ENCODE data around the gene PIMREG. TPM values are rescaled to one million over a fixed set of nuclear protein-coding genes. Genes with fewer than 3 reads are reported as not detected.

PIMREG gene
- not detected for polyA plus RNA-seq (ENCODE audit: low read depth in 6 of 6)

DNA sequence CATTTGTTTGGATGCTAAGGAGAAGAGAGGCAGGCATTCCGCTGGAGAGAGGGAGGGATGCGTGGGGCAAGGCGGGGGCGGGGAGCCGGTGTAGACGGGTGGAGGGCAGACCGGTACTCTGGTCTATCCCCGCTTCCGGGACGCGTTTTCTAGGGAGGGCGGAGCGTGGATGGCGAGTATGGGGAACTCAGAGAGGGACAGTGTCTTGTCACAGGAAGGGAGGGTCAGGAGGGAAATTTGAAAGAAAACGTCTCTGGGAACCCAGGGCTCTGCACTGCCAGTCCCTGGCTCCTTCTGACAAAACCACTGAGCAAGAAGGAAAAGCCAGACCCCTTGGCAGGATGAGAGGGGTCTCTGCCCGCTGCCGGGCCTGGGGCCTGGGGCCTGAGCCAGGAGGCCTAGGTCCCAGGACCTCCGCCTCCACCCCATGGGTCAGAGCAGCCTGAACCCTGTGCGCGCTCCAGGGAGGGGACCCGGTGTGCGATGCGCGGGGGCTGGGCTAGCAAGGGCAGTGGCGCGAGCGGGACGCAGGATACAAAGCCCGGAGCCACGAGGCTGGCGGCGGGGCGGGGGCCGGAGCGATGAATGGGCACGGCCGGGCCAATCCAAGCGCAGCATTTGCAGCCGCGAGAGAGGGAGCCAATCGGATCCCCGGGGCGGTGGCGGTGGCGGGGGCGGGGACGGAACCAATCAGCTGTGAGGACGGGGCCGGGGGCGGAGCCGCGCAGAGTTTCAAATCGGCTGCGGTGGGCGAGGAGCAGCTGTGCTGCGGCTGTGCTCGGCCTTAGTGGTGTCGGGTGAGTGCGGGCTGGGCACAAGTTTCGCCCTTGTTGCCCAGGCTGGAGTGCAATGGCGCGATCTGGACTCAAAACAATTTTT, at the start of gene PIMREG:
PIMREG (plus strand) TSS at position 764 of the 879 bp plus-strand sequence. CDS start 656 bp downstream, outside the sequence.
- ATAC-seq (ENCODE audit: low read depth in 2 of 2) = peak; percentile 96 to 97
- H3K9me3 Mint-ChIP-seq = no peaks in the 10 kb centered on the region
- peaks cover 8 to 16% (median 14%) of the 10 kb centered on the region in 3 donors for H3K27me3 Mint-ChIP-seq
- no peaks in the 10 kb centered on the region for H3K36me3 Mint-ChIP-seq
- H3K27ac Mint-ChIP-seq = peak within 1 kb of the TSS; percentile 65 to 95 (median 86)
- H3K4me3 Mint-ChIP-seq = peak within 1 kb of the TSS; percentile 79 to 97 (median 88)
- peaks cover 13 to 15% (median 13%) of the 10 kb centered on the region in 3 donors for H3K4me1 Mint-ChIP-seq
- DNase-seq = peak; percentile 89

DNA sequence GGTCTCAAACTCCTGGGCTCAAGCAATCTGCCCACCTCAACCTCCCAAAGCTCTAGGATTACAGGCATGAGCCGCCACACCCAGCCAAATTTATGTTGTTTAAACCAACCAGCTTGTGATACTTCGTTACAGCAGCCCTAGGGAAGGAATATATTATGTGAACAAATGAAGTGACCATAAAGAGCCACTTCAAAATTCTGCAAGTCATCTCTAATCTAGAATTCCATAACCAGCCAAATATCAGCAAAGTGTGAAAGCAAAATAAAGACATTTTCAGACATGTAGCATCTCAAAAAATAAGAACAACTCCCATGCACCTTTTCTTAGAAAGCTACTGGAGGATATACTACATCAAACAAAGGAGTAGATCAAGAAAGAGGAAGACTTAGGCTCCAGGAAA, 45.3 kb upstream of the PIMREG start:
- DNase-seq (no peak), ATAC-seq (ENCODE audit: low read depth in 2 of 2) (no peak)
- peaks cover 19 to 40% (median 26%) of the 10 kb centered on the region in 3 donors for H3K27me3 Mint-ChIP-seq
- H3K27ac Mint-ChIP-seq = peak overlapping the region in 1 of 6 donors; percentile 47
- no peak overlapping the region for H3K4me3 Mint-ChIP-seq
- H3K4me1 Mint-ChIP-seq = no peaks in the 10 kb centered on the region
- no peaks in the 10 kb centered on the region for H3K36me3 Mint-ChIP-seq
- peaks cover 1 to 23% (median 5%) of the 10 kb centered on the region in 7 donors for H3K9me3 Mint-ChIP-seq

GRCh38 chr17:6402258-6402657, 42.0 kb upstream of the PIMREG start:
- H3K27me3 Mint-ChIP-seq = peaks cover 21 to 36% (median 27%) of the 10 kb centered on the region in 3 donors
- DNase-seq (no peak), ATAC-seq (ENCODE audit: low read depth in 2 of 2) (no peak)
- H3K27ac Mint-ChIP-seq = no peak overlapping the region
- H3K9me3 Mint-ChIP-seq = peaks cover 0 to 15% (median 3%) of the 10 kb centered on the region in 7 donors
- no peaks in the 10 kb centered on the region for H3K4me1 Mint-ChIP-seq
- H3K36me3 Mint-ChIP-seq = no peaks in the 10 kb centered on the region
- H3K4me3 Mint-ChIP-seq = no peak overlapping the region

GRCh38 chr17:6408276-6408675, 36.0 kb upstream of the PIMREG start:
- H3K36me3 Mint-ChIP-seq = no peaks in the 10 kb centered on the region
- no peak overlapping the region for H3K27ac Mint-ChIP-seq
- peaks cover 0 to 2% (median 0%) of the 10 kb centered on the region in 7 donors for H3K9me3 Mint-ChIP-seq
- H3K4me1 Mint-ChIP-seq = no peaks in the 10 kb centered on the region
- ATAC-seq (ENCODE audit: low read depth in 2 of 2) (no peak), DNase-seq (no peak)
- H3K4me3 Mint-ChIP-seq = no peak overlapping the region
- peaks cover 27 to 42% (median 37%) of the 10 kb centered on the region in 3 donors for H3K27me3 Mint-ChIP-seq

DNA sequence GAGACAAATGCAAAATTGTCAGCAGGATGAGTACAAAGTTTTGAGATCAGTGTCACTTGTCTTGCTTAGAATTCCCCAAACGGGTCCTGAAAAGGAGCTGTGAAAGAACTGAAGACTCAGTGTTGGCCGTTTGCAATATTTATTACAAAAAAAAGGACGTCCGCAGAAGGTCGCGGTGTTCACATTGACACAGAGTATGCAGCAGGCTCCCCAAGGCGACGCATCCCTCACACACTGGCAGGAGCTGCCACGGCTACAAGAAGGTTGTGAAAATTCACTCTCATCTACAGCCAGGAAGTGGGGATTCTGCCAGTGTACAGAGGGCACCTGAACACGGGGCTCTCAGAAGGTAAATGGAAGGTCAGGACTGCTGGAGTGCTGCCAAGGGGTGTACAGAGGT, 35.5 kb upstream of the PIMREG start:
- H3K36me3 Mint-ChIP-seq = no peaks in the 10 kb centered on the region
- ATAC-seq (ENCODE audit: low read depth in 2 of 2) = no peak
- no peak overlapping the region for H3K4me3 Mint-ChIP-seq

GRCh38 chr17:6413065-6413464, 31.2 kb upstream of the PIMREG start:
- Mint-ChIP-seq H3K4me3 (no peak overlapping the region), H3K4me1 (no peaks in the 10 kb centered on the region), H3K9me3 (no peaks in the 10 kb centered on the region), H3K27ac (no peak overlapping the region), H3K36me3 (no peaks in the 10 kb centered on the region), H3K27me3 (peaks cover 13 to 28% (median 23%) of the 10 kb centered on the region in 3 donors)
- ATAC-seq (ENCODE audit: low read depth in 2 of 2) (no peak), DNase-seq (no peak)

More for the DNA sequence above, 35.5 kb upstream of the PIMREG start:
- Mint-ChIP-seq H3K27ac (no peak overlapping the region), H3K9me3 (peaks cover 0 to 2% (median 0%) of the 10 kb centered on the region in 7 donors), H3K4me1 (no peaks in the 10 kb centered on the region), H3K27me3 (peaks cover 29 to 42% (median 33%) of the 10 kb centered on the region in 3 donors)
- DNase-seq = no peak

DNA sequence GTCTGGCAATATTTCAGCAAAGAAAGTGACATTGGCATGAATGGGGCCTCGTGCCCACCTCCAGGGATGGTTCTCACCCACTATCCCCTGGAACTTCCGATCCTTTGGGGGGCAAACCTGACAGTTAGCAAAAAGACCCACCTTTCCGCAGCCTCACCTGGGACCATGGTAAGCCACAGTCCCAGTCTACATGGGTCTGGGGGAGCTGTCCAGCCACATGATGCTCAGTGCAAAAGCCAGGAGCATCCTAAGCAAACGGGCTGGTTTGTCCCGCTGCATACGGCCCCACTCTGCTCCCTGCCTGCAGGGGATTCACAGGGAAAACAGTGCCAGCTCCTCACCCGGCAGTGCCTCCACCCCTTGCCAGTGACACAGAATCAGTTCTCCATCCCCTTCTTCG, 28.6 kb upstream of the PIMREG start:
- Mint-ChIP-seq H3K27ac (no peak overlapping the region), H3K36me3 (no peaks in the 10 kb centered on the region), H3K4me3 (no peak overlapping the region), H3K9me3 (no peaks in the 10 kb centered on the region), H3K27me3 (peaks cover 13 to 37% (median 15%) of the 10 kb centered on the region in 3 donors), H3K4me1 (peaks cover 0 to 6% (median 0%) of the 10 kb centered on the region in 3 donors)
- no peak for ATAC-seq (ENCODE audit: low read depth in 2 of 2)
- DNase-seq = no peak

DNA sequence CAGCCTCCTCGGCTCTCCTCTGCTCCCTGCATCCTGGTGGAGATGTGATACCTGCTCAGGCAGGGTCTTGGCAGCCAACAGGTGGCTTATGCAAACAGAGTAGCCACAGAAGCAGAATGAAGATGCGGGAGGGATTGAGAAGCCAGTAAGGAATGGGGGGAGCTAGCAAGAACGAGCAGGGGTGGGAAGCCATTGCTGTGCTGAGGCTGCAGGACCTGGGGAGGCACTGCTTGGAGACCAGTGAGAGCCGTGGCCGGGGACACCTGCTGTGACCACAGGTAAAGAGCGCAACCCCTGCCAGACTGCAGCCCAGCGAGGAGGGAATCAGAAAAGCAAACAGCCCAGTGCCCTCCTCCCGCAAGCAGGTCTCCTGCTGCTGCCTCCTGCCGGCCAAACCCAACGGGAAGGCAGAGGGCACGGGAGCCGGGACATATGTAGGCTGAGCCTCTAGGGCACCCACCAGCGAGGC, 24.0 kb upstream of the PIMREG start:
- H3K27me3 Mint-ChIP-seq = peaks cover 18 to 27% (median 24%) of the 10 kb centered on the region in 3 donors

DNA sequence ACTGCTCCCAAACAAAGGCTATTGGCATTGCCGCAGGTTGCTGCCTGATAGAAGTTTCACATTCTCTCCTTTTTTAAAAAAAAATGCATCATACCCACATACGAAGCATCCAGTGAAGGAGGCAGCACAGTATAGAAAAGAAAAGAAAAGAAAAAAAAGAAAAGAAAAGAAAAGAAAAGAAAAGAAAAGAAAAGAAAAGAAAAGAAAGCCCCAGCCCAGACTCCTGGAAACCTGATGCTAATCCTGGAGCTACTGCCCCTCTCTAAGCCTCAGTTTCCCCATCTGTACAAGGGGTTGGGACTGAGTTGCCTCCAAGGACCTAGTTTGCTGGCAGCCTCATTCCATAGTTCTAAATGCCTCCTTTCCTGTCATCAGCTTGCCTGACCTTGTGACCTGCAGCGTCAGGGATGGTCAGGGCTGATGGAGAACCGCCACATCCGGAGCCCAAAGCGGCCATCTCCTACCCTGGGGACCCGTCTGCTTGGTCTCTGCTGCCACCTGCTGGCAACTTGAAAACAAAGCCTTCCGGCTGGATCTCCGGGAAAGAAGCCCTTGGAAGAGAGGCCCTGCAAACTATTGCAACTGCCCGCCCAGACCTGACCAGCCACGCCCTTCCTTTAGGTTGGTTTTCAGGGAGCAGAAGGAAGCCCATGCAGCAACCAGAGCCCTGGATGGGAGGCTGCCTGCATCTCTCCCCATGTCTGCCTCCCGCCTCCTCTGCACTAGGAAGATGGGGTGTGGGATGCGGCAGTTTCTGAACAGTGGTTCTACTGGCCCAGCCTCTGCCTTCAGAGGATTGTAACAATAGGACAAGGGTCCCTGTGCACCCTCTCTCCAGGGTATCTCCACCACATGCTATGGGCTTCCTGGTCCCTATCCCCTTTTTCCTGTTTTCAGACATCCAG, 22.3 kb upstream of the PIMREG start:
- peak; percentile 49 for DNase-seq
- peak overlapping the region in 1 of 6 donors; percentile 62 for H3K27ac Mint-ChIP-seq
- H3K36me3 Mint-ChIP-seq = no peaks in the 10 kb centered on the region
- H3K4me1 Mint-ChIP-seq = peaks cover 6 to 12% (median 11%) of the 10 kb centered on the region in 3 donors
- H3K4me3 Mint-ChIP-seq = peak overlapping the region in 1 of 8 donors; percentile 50
- peak; percentile 45 to 70 for ATAC-seq (ENCODE audit: low read depth in 2 of 2)
- peaks cover 17 to 27% (median 22%) of the 10 kb centered on the region in 3 donors for H3K27me3 Mint-ChIP-seq
- H3K9me3 Mint-ChIP-seq = no peaks in the 10 kb centered on the region

More for the DNA sequence above, 24.0 kb upstream of the PIMREG start:
- no peaks in the 10 kb centered on the region for H3K36me3 Mint-ChIP-seq
- ATAC-seq (ENCODE audit: low read depth in 2 of 2) (no peak), DNase-seq (no peak)
- H3K4me1 Mint-ChIP-seq = peaks cover 6 to 12% (median 11%) of the 10 kb centered on the region in 3 donors
- H3K4me3 Mint-ChIP-seq = no peak overlapping the region
- no peak overlapping the region for H3K27ac Mint-ChIP-seq
- H3K9me3 Mint-ChIP-seq = no peaks in the 10 kb centered on the region

GRCh38 chr17:6422654-6423241, 21.5 kb upstream of the PIMREG start:
- ATAC-seq (ENCODE audit: low read depth in 2 of 2) (no peak), DNase-seq (no peak)
- Mint-ChIP-seq H3K27me3 (peaks cover 17 to 27% (median 26%) of the 10 kb centered on the region in 3 donors), H3K27ac (peak overlapping the region in 1 of 6 donors; percentile 8), H3K9me3 (no peaks in the 10 kb centered on the region), H3K36me3 (no peaks in the 10 kb centered on the region), H3K4me3 (no peak overlapping the region), H3K4me1 (peaks cover 13 to 19% (median 17%) of the 10 kb centered on the region in 3 donors)

DNA sequence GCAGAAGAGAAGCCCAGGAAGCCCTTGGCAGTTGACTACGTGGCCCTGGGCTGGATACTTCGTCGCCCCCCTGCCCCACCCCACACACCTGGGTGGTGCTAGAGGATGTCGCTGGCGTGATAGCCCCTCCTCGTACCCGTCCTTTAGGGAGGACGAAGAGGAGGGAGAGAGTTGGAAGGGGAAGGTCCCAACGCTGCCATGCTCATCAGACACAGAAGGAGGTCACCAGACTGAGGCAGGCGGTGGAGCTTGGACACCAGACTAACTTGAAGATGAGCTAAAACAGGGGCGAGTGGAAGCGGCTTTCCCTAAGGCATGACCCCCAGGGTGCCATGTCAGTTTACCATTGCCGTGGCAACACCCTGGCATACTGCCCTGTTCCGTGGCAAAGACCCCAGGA, 20.3 kb upstream of the PIMREG start:
- DNase-seq = no peak
- Mint-ChIP-seq H3K27ac (peak overlapping the region in 1 of 6 donors; percentile 22), H3K36me3 (no peaks in the 10 kb centered on the region), H3K9me3 (no peaks in the 10 kb centered on the region), H3K4me1 (peaks cover 17 to 24% (median 20%) of the 10 kb centered on the region in 3 donors), H3K27me3 (peaks cover 17 to 27% (median 23%) of the 10 kb centered on the region in 3 donors), H3K4me3 (peak overlapping the region in 1 of 8 donors; percentile 64)
- no peak for ATAC-seq (ENCODE audit: low read depth in 2 of 2)

DNA sequence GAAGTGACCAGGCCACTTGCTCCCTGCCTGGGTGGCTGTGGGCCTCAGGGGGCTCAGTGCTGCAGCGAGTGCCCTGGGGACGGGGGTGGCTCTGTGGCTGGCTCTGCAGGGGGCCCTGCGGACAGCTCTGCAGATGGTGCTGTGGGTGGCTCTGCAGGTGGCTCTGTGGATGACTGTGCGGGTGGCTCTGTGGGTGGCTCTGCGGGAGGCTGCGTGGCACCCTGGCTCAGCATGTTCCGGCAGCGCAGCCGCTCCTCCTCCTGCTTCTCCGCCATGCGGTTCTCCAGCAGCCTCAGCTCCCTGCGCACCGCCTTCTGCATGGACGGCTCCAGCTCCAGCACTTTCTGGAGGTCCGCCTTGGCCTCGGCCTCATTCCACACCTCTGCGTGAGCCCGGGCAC, 18.8 kb upstream of the PIMREG start:
- H3K4me1 Mint-ChIP-seq = peaks cover 12 to 24% (median 20%) of the 10 kb centered on the region in 3 donors
- H3K4me3 Mint-ChIP-seq = no peak overlapping the region
- H3K36me3 Mint-ChIP-seq = peaks cover 0 to 8% of the 10 kb centered on the region in 2 donors
- H3K9me3 Mint-ChIP-seq = peaks cover 0 to 6% (median under 1%) of the 10 kb centered on the region in 7 donors
- peaks cover 18 to 28% (median 27%) of the 10 kb centered on the region in 3 donors for H3K27me3 Mint-ChIP-seq
- ATAC-seq (ENCODE audit: low read depth in 2 of 2) = no peak
- DNase-seq = no peak
- H3K27ac Mint-ChIP-seq = no peak overlapping the region

Measured in naive B cell (primary cell).